PC-3 (cell line): ENCODE results near the gene BLM. TPM values are rescaled to one million over a fixed set of nuclear protein-coding genes. Genes with fewer than 3 reads are reported as not detected.

Source experiments
- ATAC-seq: fragments of 200-7000 bp; cut with Tn5 transposase; 2 replicates; pipeline ENCODE4 v1.9.1; 2020; ENCODE audit warnings: mild to moderate bottlenecking, moderate library complexity
- BruUV-seq: library from RNA; stranded (reverse); fragments of 400-500 nt; replicated peaks from 2 replicates; lab custom pipeline; 2021; lab: Mats Ljungman, UMichigan
- CTCF ChIA-PET: fragments of 300-600 bp; sonication (Branson Sonifier 250); formaldehyde crosslinking; loops from one replicate; lab custom pipeline; 2022; ENCODE audit warnings: antibody characterized with exemption; lab: Charles Lee
- POLR2A ChIA-PET: fragments of 300-600 bp; sonication (Branson Sonifier 250); formaldehyde crosslinking; loops from one replicate; lab custom pipeline; 2022; ENCODE audit warnings: antibody characterized with exemption; ENCODE audit not compliant: unreplicated experiment; lab: Charles Lee
- DNase-seq: peaks from one replicate; pipeline ENCODE4 v3.0.0-alpha.2; 2015
- H2AFZ ChIP-seq: fragments of 300-600 bp; sonication (generic); 2 replicates; pipeline ENCODE4 v1.6.0; 2016; ENCODE audit warnings: antibody characterized with exemption, low read length
- H3F3A ChIP-seq: fragments of 300-600 bp; sonication (generic); one replicate; pipeline ENCODE4 v1.6.0; 2017; ENCODE audit warnings: antibody characterized with exemption, low read length, control low read depth, mild to moderate bottlenecking; ENCODE audit not compliant: unreplicated experiment
- H3K27ac ChIP-seq: fragments of 300-600 bp; sonication (generic); 2 replicates; pipeline ENCODE4 v1.5.1; 2016; ENCODE audit warnings: mild to moderate bottlenecking, low read length
- H3K27me3 ChIP-seq: fragments of 300-600 bp; sonication (generic); 2 replicates; pipeline ENCODE4 v1.6.1; 2016; ENCODE audit warnings: low read length, mixed read lengths
- H3K36me3 ChIP-seq: fragments of 300-600 bp; sonication (generic); 2 replicates; pipeline ENCODE4 v1.6.1; 2016; ENCODE audit warnings: low read depth, mixed run types, low read length, mixed read lengths
- H3K4me1 ChIP-seq: fragments of 300-600 bp; sonication (generic); 2 replicates; pipeline ENCODE4 v1.5.1; 2016; ENCODE audit warnings: low read length; ENCODE audit not compliant: insufficient read depth
- H3K4me2 ChIP-seq: fragments of 300-600 bp; sonication (generic); 2 replicates; pipeline ENCODE4 v1.6.0; 2016; ENCODE audit warnings: low read length
- H3K4me3 ChIP-seq: fragments of 300-600 bp; sonication (generic); 2 replicates; pipeline ENCODE4 v1.5.1; 2016; ENCODE audit warnings: mild to moderate bottlenecking, low read length, mixed read lengths
- H3K79me2 ChIP-seq: fragments of 300-600 bp; sonication (generic); 2 replicates; pipeline ENCODE4 v1.6.1; 2017; ENCODE audit warnings: low read length, mixed read lengths
- H3K9ac ChIP-seq: fragments of 300-600 bp; sonication (generic); 2 replicates; pipeline ENCODE4 v1.6.0; 2016; ENCODE audit warnings: mild to moderate bottlenecking, low read length
- H3K9me2 ChIP-seq: fragments of 300-600 bp; sonication (generic); replicated peaks from 2 replicates; pipeline ENCODE4 v1.6.1; 2016; ENCODE audit warnings: mixed run types, low read length, mixed read lengths
- H3K9me3 ChIP-seq: fragments of 300-600 bp; sonication (generic); 2 replicates; pipeline ENCODE4 v1.6.1; 2016; ENCODE audit warnings: low read length, mixed read lengths
- H4K20me1 ChIP-seq: fragments of 300-600 bp; sonication (generic); 2 replicates; pipeline ENCODE4 v1.6.1; 2016; ENCODE audit warnings: low read length, mixed read lengths
- EZH2 ChIP-seq: fragments of 300-600 bp; sonication (generic); IDR thresholded peaks from one replicate; pipeline ENCODE4 v1.6.1; 2017; ENCODE audit warnings: antibody characterized with exemption, mild to moderate bottlenecking, low read length; ENCODE audit not compliant: unreplicated experiment
- EZH2phosphoT487 ChIP-seq: fragments of 300-600 bp; sonication (generic); IDR thresholded peaks from 2 replicates; pipeline ENCODE4 v1.6.1; 2018; ENCODE audit warnings: mild to moderate bottlenecking, antibody characterized with exemption, low read length, borderline replicate concordance
- intact Hi-C: fragments of 100-400 bp; cut with micrococcal nuclease; formaldehyde crosslinking; loops from 2 replicates; pipeline ENCODE4 v1.9.0; 2023
- total RNA-seq: library from RNA; depleted of rRNA; stranded (reverse); fragments of >200 nt; gene quantifications from 2 replicates; pipeline ENCODE4 v1.2.3, GENCODE V29; 2014
- TF ChIP-seq, protein P1 (sequence below): fragments of 300-600 bp; sonication (generic); conservative IDR thresholded peaks from 2 replicates; pipeline ENCODE4 v1.5.1; 2017; ENCODE audit warnings: antibody characterized with exemption, low read depth, mild to moderate bottlenecking, low read length

BLM gene
- total RNA-seq, 1 experiment from 2014 or later, result 18.7 TPM

DNA sequence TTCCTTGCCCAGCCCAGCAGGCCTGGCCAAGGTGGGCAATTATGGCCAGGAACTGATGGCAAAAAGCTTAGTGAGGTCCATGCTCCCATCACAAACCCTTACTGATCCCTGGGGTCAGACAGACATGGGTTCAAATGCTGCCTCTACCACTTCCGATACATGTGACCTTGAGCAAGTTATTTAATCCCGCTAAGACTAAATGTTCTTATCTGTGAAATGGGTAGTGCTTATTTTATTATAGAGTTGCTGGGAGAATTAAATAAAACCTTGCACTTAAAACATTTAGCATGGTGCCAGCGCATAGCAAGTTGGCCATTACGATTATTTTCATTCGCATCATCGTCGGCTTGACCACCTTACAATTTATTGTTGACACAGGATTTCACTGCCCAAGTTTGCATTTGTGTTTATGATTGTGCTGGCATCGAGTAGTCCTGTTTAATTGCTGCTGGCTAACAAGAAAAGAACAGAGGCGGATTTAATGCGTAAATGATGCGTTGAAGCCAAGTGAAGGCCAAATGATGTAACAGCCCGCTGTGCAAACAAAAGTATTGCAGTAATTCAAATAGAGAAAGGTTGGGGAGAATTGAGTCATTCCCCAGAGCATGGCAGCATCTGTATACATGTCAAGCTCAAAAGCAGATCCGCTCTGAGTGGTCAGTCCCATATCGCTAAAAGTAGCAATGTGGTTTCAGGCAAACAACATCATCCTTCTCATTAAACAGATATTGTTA lies 144.0 kb downstream of the BLM start:
- DNase-seq, result peak; percentile 95
- H3K4me1 ChIP-seq, result peaks cover 37% of the 10 kb centered on the region
- peak; percentile 93 for ATAC-seq
- POLR2A ChIA-PET, result no interaction called here
- H3K9me2 ChIP-seq, result no peaks in the 10 kb centered on the region
- H4K20me1 ChIP-seq, result no peaks in the 10 kb centered on the region
- BruUV-seq, result no TSS peak
- H3K4me3 ChIP-seq, result no peak overlapping the region
- TF ChIP-seq EZH2phosphoT487, result peak; percentile 80; the same call in 1 of the 2 replicates
- TF ChIP-seq EZH2, result no peak
- no peaks in the 10 kb centered on the region for H3K9me3 ChIP-seq
- no peaks in the 10 kb centered on the region for H3K36me3 ChIP-seq
- intact Hi-C loops, result no loop called here
- H2AFZ ChIP-seq, result no peak overlapping the region
- CTCF ChIA-PET, result no interaction called here
- H3F3A ChIP-seq, result no peaks in the 10 kb centered on the region
- peak overlapping the region; percentile 63 for H3K4me2 ChIP-seq
- no peaks in the 10 kb centered on the region for H3K79me2 ChIP-seq
- no peaks in the 10 kb centered on the region for H3K27me3 ChIP-seq
- H3K9ac ChIP-seq, result peak overlapping the region; percentile 36; the same call in 1 of the 2 replicates
- H3K27ac ChIP-seq, result peak overlapping the region; percentile 78

DNA sequence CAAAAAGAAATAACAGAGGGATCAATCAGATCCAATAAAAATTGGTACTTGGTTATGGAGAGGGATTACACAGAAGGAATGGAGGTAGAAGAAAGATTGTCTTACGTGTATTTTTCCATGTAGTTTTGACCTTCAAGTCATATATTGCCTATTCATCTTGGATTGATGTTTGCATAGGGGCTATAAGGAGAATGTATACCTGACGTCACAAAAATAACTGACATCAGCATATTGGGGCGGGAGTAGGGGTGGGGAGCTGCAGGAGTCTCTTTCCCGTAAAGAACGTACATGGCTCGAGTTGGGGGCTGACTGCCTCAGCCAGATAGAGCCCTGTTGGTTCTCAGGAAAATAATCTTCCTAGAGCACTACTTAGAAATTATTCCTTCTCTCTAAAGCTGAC lies 145.3 kb downstream of the BLM start:
- no peak overlapping the region for H3K4me3 ChIP-seq
- H3K79me2 ChIP-seq, result no peaks in the 10 kb centered on the region
- DNase-seq (no peak), ATAC-seq (no peak)
- peaks cover 50% of the 10 kb centered on the region for H3K4me1 ChIP-seq
- POLR2A ChIA-PET, result no interaction called here
- no peaks in the 10 kb centered on the region for H3F3A ChIP-seq
- no peaks in the 10 kb centered on the region for H3K9me3 ChIP-seq
- no peaks in the 10 kb centered on the region for H4K20me1 ChIP-seq
- no peak overlapping the region for H3K9ac ChIP-seq
- H2AFZ ChIP-seq, result no peak overlapping the region
- no peak overlapping the region for H3K27ac ChIP-seq
- no peak for TF ChIP-seq EZH2
- TF ChIP-seq, protein P1, sequence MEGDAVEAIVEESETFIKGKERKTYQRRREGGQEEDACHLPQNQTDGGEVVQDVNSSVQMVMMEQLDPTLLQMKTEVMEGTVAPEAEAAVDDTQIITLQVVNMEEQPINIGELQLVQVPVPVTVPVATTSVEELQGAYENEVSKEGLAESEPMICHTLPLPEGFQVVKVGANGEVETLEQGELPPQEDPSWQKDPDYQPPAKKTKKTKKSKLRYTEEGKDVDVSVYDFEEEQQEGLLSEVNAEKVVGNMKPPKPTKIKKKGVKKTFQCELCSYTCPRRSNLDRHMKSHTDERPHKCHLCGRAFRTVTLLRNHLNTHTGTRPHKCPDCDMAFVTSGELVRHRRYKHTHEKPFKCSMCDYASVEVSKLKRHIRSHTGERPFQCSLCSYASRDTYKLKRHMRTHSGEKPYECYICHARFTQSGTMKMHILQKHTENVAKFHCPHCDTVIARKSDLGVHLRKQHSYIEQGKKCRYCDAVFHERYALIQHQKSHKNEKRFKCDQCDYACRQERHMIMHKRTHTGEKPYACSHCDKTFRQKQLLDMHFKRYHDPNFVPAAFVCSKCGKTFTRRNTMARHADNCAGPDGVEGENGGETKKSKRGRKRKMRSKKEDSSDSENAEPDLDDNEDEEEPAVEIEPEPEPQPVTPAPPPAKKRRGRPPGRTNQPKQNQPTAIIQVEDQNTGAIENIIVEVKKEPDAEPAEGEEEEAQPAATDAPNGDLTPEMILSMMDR, result no peak
- no peak for TF ChIP-seq EZH2phosphoT487
- no peaks in the 10 kb centered on the region for H3K9me2 ChIP-seq
- no peaks in the 10 kb centered on the region for H3K36me3 ChIP-seq
- CTCF ChIA-PET, result no interaction called here
- intact Hi-C loops, result no loop called here
- no peak overlapping the region for H3K4me2 ChIP-seq
- no peaks in the 10 kb centered on the region for H3K27me3 ChIP-seq
- BruUV-seq, result no TSS peak

DNA sequence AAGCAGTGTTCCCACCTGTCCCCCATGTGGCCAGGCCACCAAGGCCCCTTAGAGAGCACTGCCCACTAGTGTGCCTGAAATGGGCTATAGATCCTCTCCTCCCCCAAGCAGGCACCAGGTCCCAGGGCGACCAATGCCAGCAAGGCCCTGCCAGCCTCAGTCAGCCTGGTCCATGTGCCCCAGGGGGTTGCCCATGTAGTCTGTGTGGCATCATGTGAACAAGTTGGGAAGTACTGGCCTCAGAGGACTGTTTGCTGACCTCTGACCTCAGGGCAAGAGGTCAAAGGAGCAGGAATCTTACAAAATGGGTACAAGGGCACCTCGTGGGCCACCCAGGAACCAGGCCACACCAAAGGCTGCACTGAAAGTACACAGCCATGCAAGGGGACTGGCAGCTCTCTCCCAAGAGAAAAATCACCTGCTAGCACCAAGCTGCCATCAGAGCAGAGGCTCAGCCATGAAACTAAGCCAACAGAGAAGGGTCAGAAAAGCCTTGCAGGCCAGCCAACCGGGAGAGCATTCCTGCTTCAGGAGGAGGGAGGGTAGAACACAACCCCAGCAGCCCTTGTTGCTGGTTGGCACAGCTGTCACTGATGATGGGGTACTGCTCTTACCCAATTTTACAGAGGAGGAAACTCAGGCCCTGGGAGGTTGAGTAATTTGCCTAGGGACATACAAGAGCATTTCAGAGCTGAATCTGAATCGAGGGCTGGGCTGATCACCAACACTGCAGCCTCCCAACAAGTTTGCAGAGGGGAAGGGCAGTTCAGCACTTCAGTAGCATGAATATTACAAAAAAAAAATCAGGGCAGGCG lies 146.0 kb downstream of the BLM start:
- no TSS peak for BruUV-seq
- Histone ChIP-seq H3K4me3 (no peak overlapping the region), H3K27ac (peak overlapping the region; percentile 47), H3K79me2 (no peaks in the 10 kb centered on the region), H3K36me3 (no peaks in the 10 kb centered on the region), H4K20me1 (no peaks in the 10 kb centered on the region), H2AFZ (no peak overlapping the region), H3K27me3 (no peaks in the 10 kb centered on the region), H3K9me3 (no peaks in the 10 kb centered on the region), H3K4me2 (no peak overlapping the region), H3K4me1 (peaks cover 54% of the 10 kb centered on the region), H3K9ac (no peak overlapping the region), H3F3A (no peaks in the 10 kb centered on the region), H3K9me2 (no peaks in the 10 kb centered on the region)
- CTCF ChIA-PET, result no interaction called here
- POLR2A ChIA-PET, result no interaction called here
- ATAC-seq (no peak), DNase-seq (peak; percentile 68)
- intact Hi-C loops, result no loop called here
- TF ChIP-seq EZH2 (no peak), EZH2phosphoT487 (no peak)
- TF ChIP-seq, protein P1, result no peak
